ENCODE results near the gene OR52E8.

The OR52E8 gene

GRCh38 chr11:5857590-5857989 is at the start of gene OR52E8:
Gene OR52E8 (minus strand): TSS chr11:5857690. CDS start chr11:5857690, 0 bp downstream.
- in situ Hi-C loops (cut with HindIII; ENCODE audit: low sequenced_read_pairs) = loop anchor here (5.0 kb wide), 1 partner anchor 55 kb away; no protein-coding TSS in a partner anchor

DNA sequence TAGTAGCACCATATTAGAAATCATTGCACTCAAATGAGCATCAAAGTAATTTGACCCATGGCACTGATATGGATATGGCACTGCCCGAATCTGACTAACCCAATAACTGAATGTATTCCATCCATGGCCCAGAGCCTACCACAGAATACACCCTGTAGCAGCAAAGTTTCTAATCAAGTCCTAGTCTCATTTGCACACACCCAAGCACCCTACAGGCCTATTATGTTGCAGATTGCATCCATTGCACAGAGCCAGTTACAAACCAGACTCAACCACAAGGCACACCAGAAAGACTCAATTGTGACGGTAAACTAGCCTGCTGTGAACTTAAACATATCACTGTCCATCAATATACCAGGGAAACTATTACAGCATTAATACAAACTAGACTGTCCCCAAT is 42.0 kb upstream of the OR52E8 start:
- in situ Hi-C loops (cut with HindIII; ENCODE audit: low sequenced_read_pairs) = no loop called here

DNA sequence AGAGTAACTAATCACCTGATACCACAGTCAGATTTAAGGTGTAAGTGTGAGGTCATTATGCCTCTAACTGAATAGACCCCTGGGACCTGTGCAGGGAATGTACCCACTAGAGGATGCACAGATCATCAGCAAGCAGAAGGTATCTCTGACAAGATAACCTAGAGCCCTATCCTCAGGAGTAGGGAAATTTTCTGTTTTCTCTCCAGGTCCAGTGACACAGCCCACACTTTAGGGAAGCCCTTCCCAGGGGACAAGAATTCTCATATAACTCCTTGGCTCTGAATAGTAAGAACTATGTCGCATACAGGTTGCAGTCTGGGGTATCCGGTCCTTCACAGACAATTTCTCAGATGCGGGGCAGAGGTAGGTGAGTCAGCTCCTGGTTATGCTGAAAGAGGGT is 35.4 kb upstream of the OR52E8 start, which contains the start of gene OR52E5:
Gene OR52E5 (plus strand): TSS at position 301 of the 400 bp plus-strand sequence. CDS start 7,569 bp downstream, outside the sequence.
- in situ Hi-C loops (cut with HindIII; ENCODE audit: low sequenced_read_pairs) = no loop called here

GRCh38 chr11:5891216-5891800 is 33.8 kb upstream of the OR52E8 start:
- in situ Hi-C loops (cut with HindIII; ENCODE audit: low sequenced_read_pairs) = no loop called here

DNA sequence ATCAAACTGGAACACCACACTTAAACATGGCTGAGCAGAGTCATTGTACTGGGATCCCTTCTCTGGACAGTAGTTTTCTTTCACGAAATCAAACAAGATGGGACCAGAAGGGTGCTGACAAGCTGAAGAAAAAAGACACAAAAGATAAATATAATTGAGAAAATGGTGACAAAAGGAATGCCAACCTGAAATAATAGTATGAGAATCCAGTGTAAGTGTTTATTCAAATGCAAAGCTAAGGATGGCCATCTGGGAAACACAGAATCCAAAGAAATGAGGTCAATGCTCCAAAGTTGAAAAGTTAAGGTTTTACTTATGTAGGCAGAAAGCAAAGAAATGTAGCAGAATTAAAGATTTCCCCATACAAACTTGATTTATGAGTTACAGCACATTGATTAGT is 30.2 kb upstream of the OR52E8 start:
- in situ Hi-C loops (cut with HindIII; ENCODE audit: low sequenced_read_pairs) = no loop called here

DNA sequence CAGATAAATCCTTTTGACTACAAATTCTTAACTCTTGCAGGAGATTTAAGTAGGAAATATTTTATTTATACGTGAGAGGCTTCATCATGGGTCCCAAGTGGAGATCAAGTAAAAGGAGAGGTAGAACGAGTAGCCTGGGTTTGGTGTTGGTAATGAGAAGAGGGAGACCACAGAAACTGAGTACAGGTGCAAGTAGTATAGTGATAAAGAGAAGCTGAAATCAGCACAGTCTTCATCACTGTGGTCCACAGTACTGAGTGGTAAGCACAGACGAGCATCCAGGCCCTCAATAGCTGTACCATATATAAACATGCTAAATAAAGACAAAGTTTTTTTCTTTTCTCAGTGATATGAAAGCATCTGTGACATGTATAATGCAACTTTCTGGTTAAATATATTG is 29.7 kb upstream of the OR52E8 start:
- in situ Hi-C loops (cut with HindIII; ENCODE audit: low sequenced_read_pairs) = no loop called here

DNA sequence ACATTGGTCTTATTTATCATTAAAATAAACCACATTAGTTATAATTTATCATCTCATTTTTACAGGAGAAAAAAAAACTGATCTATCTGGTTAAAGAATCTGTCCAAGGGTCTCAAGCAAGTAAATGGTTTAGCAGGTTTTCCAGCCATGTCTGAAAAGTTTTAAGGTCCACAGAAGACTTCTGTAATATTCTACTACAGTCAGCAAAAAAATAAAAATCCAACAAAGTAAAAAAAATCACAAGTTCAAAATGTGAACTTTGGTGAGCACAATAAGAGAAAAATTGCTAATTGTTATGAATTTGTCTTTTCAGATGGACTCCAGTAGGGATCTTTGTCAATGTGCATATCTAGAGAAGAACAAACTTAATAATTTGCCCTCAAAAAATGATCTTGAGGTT is 24.3 kb upstream of the OR52E8 start:
- in situ Hi-C loops (cut with HindIII; ENCODE audit: low sequenced_read_pairs) = no loop called here

- in situ Hi-C loops (cut with HindIII; ENCODE audit: low sequenced_read_pairs) = no loop called here
These were observed 22.8 kb upstream of the OR52E8 start, which contains the start of gene OR52E4 for GRCh38 chr11:5880329-5880728. Gene OR52E4 (plus strand): TSS chr11:5880629. CDS start chr11:5884293, 3,664 bp downstream.

GRCh38 chr11:5878564-5878963 is 21.1 kb upstream of the OR52E8 start:
- in situ Hi-C loops (cut with HindIII; ENCODE audit: low sequenced_read_pairs) = no loop called here

DNA sequence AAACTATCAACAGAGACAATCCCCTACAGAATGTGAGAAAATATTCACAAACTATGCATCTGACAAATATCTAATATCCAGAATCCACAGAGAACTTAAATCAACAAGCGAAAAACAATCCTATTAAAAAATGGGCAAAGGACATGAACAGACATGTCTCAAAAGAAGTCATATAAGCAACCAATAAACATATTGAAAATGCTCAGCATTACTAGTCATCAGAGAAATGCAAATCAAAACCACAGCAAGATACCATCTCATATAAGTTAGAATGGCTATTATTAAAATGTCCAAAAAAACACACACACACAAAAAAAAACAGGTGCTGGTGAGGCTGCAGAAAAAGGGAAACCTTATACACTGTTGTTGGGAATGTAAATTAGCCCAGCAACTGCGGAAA is 8.3 kb upstream of the OR52E8 start:
- in situ Hi-C loops (cut with HindIII; ENCODE audit: low sequenced_read_pairs) = no loop called here

DNA sequence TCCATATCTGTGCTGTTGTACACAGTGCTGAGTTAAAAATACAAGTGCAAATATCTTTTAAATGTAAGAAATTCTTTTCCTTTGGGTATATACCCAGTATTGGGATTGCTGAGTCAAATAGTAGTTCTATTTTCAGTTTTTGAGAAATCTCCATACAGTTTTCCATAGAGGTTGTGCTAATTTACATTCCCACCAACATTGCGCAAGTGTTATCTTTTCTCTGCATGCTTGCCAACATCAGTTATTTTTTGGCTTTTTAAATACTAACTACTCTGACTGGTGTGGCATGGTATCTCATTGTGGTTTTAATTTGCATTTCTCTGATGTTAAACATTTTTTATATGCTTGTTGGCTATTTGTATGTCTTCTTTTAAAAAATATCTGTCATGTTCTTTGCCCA is 6.5 kb downstream of the OR52E8 start:
- in situ Hi-C loops (cut with HindIII; ENCODE audit: low sequenced_read_pairs) = no loop called here

GRCh38 chr11:5847711-5848110 is 9.8 kb downstream of the OR52E8 start:
- in situ Hi-C loops (cut with HindIII; ENCODE audit: low sequenced_read_pairs) = no loop called here

DNA sequence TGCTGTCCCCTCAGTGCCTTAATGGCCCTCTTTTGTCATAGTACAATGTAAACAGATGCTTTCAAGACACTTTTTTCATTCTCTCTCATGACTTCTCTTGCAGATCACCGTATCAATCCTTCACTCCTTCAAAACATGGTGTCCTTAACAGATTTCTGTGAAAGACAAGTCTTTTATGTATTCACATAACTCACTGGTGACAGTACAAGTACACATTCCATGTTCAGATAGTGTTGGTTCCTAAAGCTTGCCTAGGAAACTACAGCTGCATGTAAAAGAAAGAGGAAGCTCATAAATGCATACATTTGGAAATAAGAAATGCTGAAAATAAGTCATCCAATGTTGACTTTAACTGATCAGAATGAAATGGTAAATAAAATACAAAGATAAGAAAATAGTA is 10.8 kb downstream of the OR52E8 start:
- in situ Hi-C loops (cut with HindIII; ENCODE audit: low sequenced_read_pairs) = no loop called here

DNA sequence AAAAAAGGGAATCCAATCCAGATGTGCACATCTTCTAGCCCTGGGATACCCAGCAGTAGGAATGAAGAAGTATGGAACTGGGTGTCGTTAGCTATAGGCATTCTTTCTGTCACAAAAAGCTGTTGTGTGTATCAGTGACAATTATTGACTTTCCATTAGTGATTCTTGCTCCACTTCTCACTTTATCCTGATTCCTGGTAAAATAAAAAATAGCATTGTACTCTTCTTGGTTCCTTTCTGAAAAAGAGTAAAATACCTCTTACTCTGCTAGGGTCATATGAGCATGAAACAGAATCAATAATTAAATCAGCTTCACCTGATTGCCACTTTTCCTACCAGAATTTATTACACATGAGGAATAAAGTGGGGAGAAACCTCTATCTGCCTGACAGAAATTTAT is 15.7 kb downstream of the OR52E8 start, which contains the start of gene OR52E6:
Gene OR52E6 (minus strand): TSS at position 101 of the 400 bp plus-strand sequence. CDS start 0 bp downstream, at position 101.
- in situ Hi-C loops (cut with HindIII; ENCODE audit: low sequenced_read_pairs) = no loop called here

DNA sequence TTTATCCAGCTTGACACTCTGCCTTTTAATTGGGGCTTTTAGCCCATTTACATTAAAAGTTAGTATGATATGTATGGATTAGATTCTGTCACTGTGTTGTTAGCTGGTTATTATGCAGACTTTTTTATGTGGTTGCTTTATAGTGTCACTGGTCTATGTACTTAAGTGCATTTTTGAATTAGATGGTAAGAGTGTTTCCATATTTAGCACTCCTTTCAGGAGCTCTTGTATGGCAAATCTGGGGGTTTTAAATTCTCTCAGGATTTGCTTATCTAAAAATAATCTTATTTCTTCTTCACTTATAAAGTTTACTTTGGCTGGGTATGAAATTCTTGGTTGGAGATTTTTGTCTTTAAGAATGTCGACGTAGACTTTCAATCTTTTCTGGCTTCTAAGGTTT is 19.8 kb downstream of the OR52E8 start:
- in situ Hi-C loops (cut with HindIII; ENCODE audit: low sequenced_read_pairs) = no loop called here

- in situ Hi-C loops (cut with HindIII; ENCODE audit: low sequenced_read_pairs) = no loop called here
These were observed 24.0 kb downstream of the OR52E8 start for GRCh38 chr11:5833446-5833845.

DNA sequence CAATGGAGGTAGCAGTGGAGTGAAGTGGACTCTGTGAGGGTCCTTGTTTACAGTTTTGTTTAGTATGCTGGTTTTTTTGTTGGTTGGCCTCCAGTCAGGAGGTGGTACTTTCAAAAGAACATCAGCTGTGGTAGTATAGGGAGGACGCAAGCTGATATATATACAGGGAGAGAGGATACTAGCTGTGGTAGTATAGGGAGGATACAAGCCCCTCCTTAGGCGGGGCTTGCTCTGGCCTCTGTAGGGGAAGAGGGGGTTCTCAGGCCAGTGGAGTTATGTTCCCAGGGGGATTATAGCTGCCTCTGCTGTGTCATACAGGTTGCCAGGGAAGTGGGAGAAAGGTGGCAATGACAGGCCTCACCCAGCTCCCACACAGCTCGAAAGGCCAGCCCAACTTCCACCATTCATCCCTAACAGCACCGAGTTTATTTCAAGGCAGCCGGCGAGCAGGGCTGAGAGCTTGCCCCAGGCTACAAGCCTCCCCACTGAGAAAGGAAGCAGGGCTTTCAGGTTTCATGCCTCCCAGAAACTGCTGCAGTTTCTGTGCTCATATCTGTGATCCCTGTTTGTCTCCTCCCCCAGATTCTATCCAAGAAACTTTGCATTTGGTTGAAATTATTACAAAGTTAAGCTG is 26.2 kb downstream of the OR52E8 start:
- in situ Hi-C loops (cut with HindIII; ENCODE audit: low sequenced_read_pairs) = no loop called here

- in situ Hi-C loops (cut with HindIII; ENCODE audit: low sequenced_read_pairs) = no loop called here
These were observed 39.1 kb downstream of the OR52E8 start for GRCh38 chr11:5818245-5818886.

- in situ Hi-C loops (cut with HindIII; ENCODE audit: low sequenced_read_pairs) = no loop called here
These were observed 42.0 kb downstream of the OR52E8 start for GRCh38 chr11:5815534-5815933.

- in situ Hi-C loops (cut with HindIII; ENCODE audit: low sequenced_read_pairs) = no loop called here
These were observed 47.3 kb downstream of the OR52E8 start for GRCh38 chr11:5809905-5810795.

DNA sequence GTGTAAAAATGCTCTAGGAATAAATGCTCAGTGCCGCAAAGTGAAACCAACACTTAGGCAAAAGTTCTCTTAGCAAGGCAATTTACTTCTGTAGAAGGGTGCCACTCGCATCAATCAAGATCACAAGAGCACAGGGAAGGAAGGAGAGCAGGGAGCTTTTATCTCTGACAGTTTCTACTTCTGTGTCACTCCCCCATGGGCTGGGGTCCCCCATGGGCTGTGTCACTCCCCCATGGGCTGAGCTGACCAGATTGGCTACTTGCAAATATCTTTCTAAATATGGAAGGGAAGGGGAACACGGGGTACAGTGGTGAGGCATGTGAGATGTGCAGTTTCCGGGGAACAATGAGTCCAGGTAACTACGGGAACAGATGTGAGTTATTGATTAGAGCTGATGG is 48.4 kb downstream of the OR52E8 start:
- in situ Hi-C loops (cut with HindIII; ENCODE audit: low sequenced_read_pairs) = no loop called here

Data from DLD1 (cell line).